T-cell (primary cell): ENCODE measurements around the gene GRIP2. TPM values are rescaled to one million over a fixed set of nuclear protein-coding genes. Genes with fewer than 3 reads are reported as not detected.

Experiments used
- ATAC-seq, 4 experiments: fragments of 200-7000 bp in 3 of 4; fragments of 150-1000 bp in 1 of 4; cut with Tn5 transposase; replicated peaks in 1 of 4; 1 replicate in 3 of 4; 2 replicates in 1 of 4; pipeline ENCODE4 v1.10.0; 2021; ENCODE audit warnings: moderate library complexity in 3 of 4, mild to moderate bottlenecking in 2 of 4, moderate number of reproducible peaks in 1 of 4
- CTCF ChIA-PET, 2 donors: fragments of 300-600 bp; sonication (Branson Sonifier 250); formaldehyde crosslinking; loops; one replicate each; lab custom pipeline; 2022; ENCODE audit warnings: antibody characterized with exemption in 2 of 2; lab: Charles Lee
- POLR2A ChIA-PET, 2 donors: fragments of 300-600 bp; sonication (Branson Sonifier 250); formaldehyde crosslinking; loops; one replicate each; lab custom pipeline; 2022; ENCODE audit warnings: antibody characterized with exemption in 2 of 2; lab: Charles Lee
- DNase-seq, 35 experiments: peaks; one replicate each; pipeline versions ENCODE4 v3.0.0 to v3.0.0-alpha.2; 2013 to 2023
- H3K27ac ChIP-seq: one replicate; pipeline ENCODE4 v1.5.1; 2013; ENCODE audit warnings: low read length
- H3K27me3 ChIP-seq, 2 experiments: replicated peaks in 1 of 2; 1 replicate in 1 of 2; 2 replicates in 1 of 2; pipeline versions ENCODE4 v1.6.1 to v1.7.0; 2013; ENCODE audit warnings: low read length in 1 of 2, mixed read lengths in 1 of 2; ENCODE audit not compliant: control insufficient read depth in 2 of 2, insufficient read depth in 2 of 2; ENCODE audit errors: extremely low read depth in 1 of 2
- H3K36me3 ChIP-seq, 2 donors: 1 replicate in 1 of 2; 2 replicates in 1 of 2; pipeline versions ENCODE4 v1.6.1 to v1.7.0; 2013; ENCODE audit warnings: low read length in 1 of 2; ENCODE audit not compliant: control insufficient read depth in 2 of 2, insufficient read depth in 1 of 2; ENCODE audit errors: extremely low read depth in 1 of 2
- H3K4me1 ChIP-seq, 2 experiments: 1 replicate in 1 of 2; 2 replicates in 1 of 2; pipeline versions ENCODE4 v1.6.1 to v1.7.0; 2013; ENCODE audit warnings: low read length in 2 of 2, mixed read lengths in 1 of 2; ENCODE audit not compliant: insufficient read depth in 2 of 2, control insufficient read depth in 1 of 2; ENCODE audit errors: extremely low read depth in 1 of 2
- H3K4me3 ChIP-seq, 2 donors: 1 replicate in 1 of 2; 2 replicates in 1 of 2; pipeline versions ENCODE4 v1.5.1 to v1.7.0; 2013; ENCODE audit warnings: mild to moderate bottlenecking in 2 of 2, low read length in 1 of 2, moderate library complexity in 1 of 2; ENCODE audit not compliant: control insufficient read depth in 1 of 2; ENCODE audit errors: extremely low read depth in 1 of 2
- H3K9me3 ChIP-seq: 2 replicates; pipeline ENCODE4 v1.7.0; 2013
- H3K27ac Mint-ChIP-seq, 2 donors: one replicate each; pipeline ENCODE4 v1.8.0; 2020 to 2021; ENCODE audit warnings: mild to moderate bottlenecking in 2 of 2, mixed read lengths in 2 of 2
- H3K27me3 Mint-ChIP-seq, 2 donors: one replicate each; pipeline ENCODE4 v1.8.0; 2021 to 2022; ENCODE audit warnings: mixed read lengths in 2 of 2
- H3K36me3 Mint-ChIP-seq: one replicate; pipeline ENCODE4 v1.8.0; 2021; ENCODE audit warnings: mixed read lengths
- H3K4me1 Mint-ChIP-seq, 3 donors: one replicate each; pipeline ENCODE4 v1.8.0; 2020 to 2022; ENCODE audit warnings: mixed read lengths in 3 of 3, mild to moderate bottlenecking in 1 of 3
- H3K4me3 Mint-ChIP-seq, 3 donors: one replicate each; pipeline ENCODE4 v1.8.0; 2020 to 2022; ENCODE audit warnings: mild to moderate bottlenecking in 3 of 3, mixed read lengths in 3 of 3, moderate library complexity in 3 of 3
- H3K9me3 Mint-ChIP-seq, 3 donors: one replicate each; pipeline ENCODE4 v1.8.0; 2020 to 2022; ENCODE audit warnings: mixed read lengths in 3 of 3
- WGBS: methylation state at CpG from one replicate; pipeline ENCODE4 v1.1.5; 2013; ENCODE audit warnings: missing lambda C conversion rate; ENCODE audit not compliant: insufficient coverage; 5-methylcytosine and 5-hydroxymethylcytosine counted together
- total RNA-seq, 35 experiments: library from RNA in 6 of 35; stranded (reverse) in 6 of 35; fragments of 120-200 nt in 1 of 35; gene quantifications; one replicate each; pipeline versions ENCODE4 v1.2.1 to v1.2.4 and lab custom pipeline; 2013 to 2026

GRIP2 gene
- total RNA-seq, 5 donors from 2014 or later (not counting 1 experiment from before 2014, with no cell fraction given) = 0.20 TPM; not detected in 4

- no peak overlapping the region for H3K4me3 ChIP-seq
- DNase-seq (no peak), ATAC-seq (no peak)
- ChIA-PET POLR2A (no interaction called here), CTCF (no interaction called here)
- WGBS = 95% methylated on average over 10 of the region's 17 CpGs
- no peaks in the 10 kb centered on the region for H3K4me1 ChIP-seq
- H3K9me3 ChIP-seq = no peaks in the 10 kb centered on the region
- peaks cover 2 to 4% of the 10 kb centered on the region in 2 donors for H3K27me3 Mint-ChIP-seq
- no peak overlapping the region for H3K4me3 Mint-ChIP-seq
- H3K27ac Mint-ChIP-seq = no peak overlapping the region
- H3K36me3 Mint-ChIP-seq = peaks cover 12% of the 10 kb centered on the region
- peaks cover under 1 to 2% of the 10 kb centered on the region in 2 donors for H3K36me3 ChIP-seq
- no peaks in the 10 kb centered on the region for H3K4me1 Mint-ChIP-seq
- H3K27ac ChIP-seq = no peak overlapping the region
- peaks cover 0 to 10% of the 10 kb centered on the region in 2 experiments for H3K27me3 ChIP-seq
- H3K9me3 Mint-ChIP-seq = no peaks in the 10 kb centered on the region
Measured at GRCh38 chr3:14494279-14494972, 45.7 kb downstream of the GRIP2 start.

GRCh38 chr3:14492948-14493881, 46.9 kb downstream of the GRIP2 start:
- Histone ChIP-seq H3K27me3 (peaks cover 0 to 10% of the 10 kb centered on the region in 2 experiments), H3K4me1 (no peaks in the 10 kb centered on the region), H3K27ac (no peak overlapping the region), H3K4me3 (no peak overlapping the region), H3K9me3 (no peaks in the 10 kb centered on the region), H3K36me3 (peaks cover 3 to 9% of the 10 kb centered on the region in 2 donors)
- Mint-ChIP-seq H3K4me1 (no peaks in the 10 kb centered on the region), H3K36me3 (peaks cover 17% of the 10 kb centered on the region), H3K27ac (no peak overlapping the region), H3K4me3 (no peak overlapping the region), H3K27me3 (peaks cover 0 to 2% of the 10 kb centered on the region in 2 donors), H3K9me3 (no peaks in the 10 kb centered on the region)
- ChIA-PET CTCF (no interaction called here), POLR2A (no interaction called here)
- WGBS = 89% methylated on average over 28 of the region's 31 CpGs
- ATAC-seq (no peak), DNase-seq (no peak)

- Histone ChIP-seq H3K27ac (no peak overlapping the region), H3K4me1 (no peaks in the 10 kb centered on the region), H3K4me3 (no peak overlapping the region), H3K27me3 (peaks cover 0 to 3% of the 10 kb centered on the region in 2 experiments), H3K9me3 (no peaks in the 10 kb centered on the region), H3K36me3 (peaks cover 7 to 24% of the 10 kb centered on the region in 2 donors)
- Mint-ChIP-seq H3K27me3 (no peaks in the 10 kb centered on the region), H3K9me3 (no peaks in the 10 kb centered on the region), H3K4me1 (no peaks in the 10 kb centered on the region), H3K36me3 (peaks cover 24% of the 10 kb centered on the region), H3K27ac (no peak overlapping the region), H3K4me3 (no peak overlapping the region)
- ChIA-PET CTCF (no interaction called here), POLR2A (no interaction called here)
- no peak for ATAC-seq
- WGBS = 95% methylated on average over 10 of the region's 17 CpGs
- DNase-seq = no peak
Measured at GRCh38 chr3:14491396-14492190, 48.5 kb downstream of the GRIP2 start.

- H3K36me3 ChIP-seq = peaks cover 12 to 31% of the 10 kb centered on the region in 2 donors
- CTCF ChIA-PET = no interaction called here
Measured at GRCh38 chr3:14490831-14491230, 49.3 kb downstream of the GRIP2 start.

GRCh38 chr3:14490255-14490654, 49.9 kb downstream of the GRIP2 start:
- ATAC-seq = no peak

More at GRCh38 chr3:14490831-14491230, 49.3 kb downstream of the GRIP2 start:
- no peak overlapping the region for H3K4me3 Mint-ChIP-seq
- no peaks in the 10 kb centered on the region for H3K4me1 Mint-ChIP-seq
- Histone ChIP-seq H3K27me3 (no peaks in the 10 kb centered on the region), H3K9me3 (no peaks in the 10 kb centered on the region), H3K4me1 (no peaks in the 10 kb centered on the region), H3K4me3 (no peak overlapping the region), H3K27ac (no peak overlapping the region)
- WGBS = no CpG with 5 or more reads among the region's 2 CpGs
- no peaks in the 10 kb centered on the region for H3K9me3 Mint-ChIP-seq
- ATAC-seq (no peak), DNase-seq (no peak)
- POLR2A ChIA-PET = no interaction called here
- H3K27ac Mint-ChIP-seq = no peak overlapping the region
- H3K27me3 Mint-ChIP-seq = no peaks in the 10 kb centered on the region
- peaks cover 32% of the 10 kb centered on the region for H3K36me3 Mint-ChIP-seq

GRCh38 chr3:14489641-14490040, 50.5 kb downstream of the GRIP2 start:
- H3K9me3 ChIP-seq = no peaks in the 10 kb centered on the region
- CTCF ChIA-PET = no interaction called here
- Mint-ChIP-seq H3K27ac (no peak overlapping the region), H3K9me3 (no peaks in the 10 kb centered on the region), H3K27me3 (no peaks in the 10 kb centered on the region), H3K4me1 (no peaks in the 10 kb centered on the region), H3K4me3 (no peak overlapping the region), H3K36me3 (peaks cover 44% of the 10 kb centered on the region)
- WGBS = 93% methylated on average over 3 of the region's 7 CpGs
- H3K4me3 ChIP-seq = no peak overlapping the region
- H3K36me3 ChIP-seq = peaks cover 12 to 42% of the 10 kb centered on the region in 2 donors
- no peaks in the 10 kb centered on the region for H3K27me3 ChIP-seq
- POLR2A ChIA-PET = no interaction called here
- ATAC-seq (no peak), DNase-seq (no peak)
- no peak overlapping the region for H3K27ac ChIP-seq
- no peaks in the 10 kb centered on the region for H3K4me1 ChIP-seq

More at GRCh38 chr3:14490255-14490654, 49.9 kb downstream of the GRIP2 start:
- no peak overlapping the region for H3K4me3 Mint-ChIP-seq
- peaks cover 38% of the 10 kb centered on the region for H3K36me3 Mint-ChIP-seq
- CTCF ChIA-PET = no interaction called here
- H3K4me3 ChIP-seq = no peak overlapping the region
- H3K27ac ChIP-seq = no peak overlapping the region
- H3K27me3 ChIP-seq = no peaks in the 10 kb centered on the region
- peaks cover 12 to 37% of the 10 kb centered on the region in 2 donors for H3K36me3 ChIP-seq
- no peaks in the 10 kb centered on the region for H3K4me1 Mint-ChIP-seq
- 91% methylated on average over 4 of the region's 4 CpGs for WGBS
- H3K9me3 ChIP-seq = no peaks in the 10 kb centered on the region
- no peaks in the 10 kb centered on the region for H3K9me3 Mint-ChIP-seq
- POLR2A ChIA-PET = no interaction called here
- H3K27me3 Mint-ChIP-seq = no peaks in the 10 kb centered on the region
- DNase-seq = no peak
- H3K4me1 ChIP-seq = no peaks in the 10 kb centered on the region
- H3K27ac Mint-ChIP-seq = no peak overlapping the region
